A673 (cell line): ENCODE results near the gene COL2A1.

Experiments used
- CTCF ChIP-seq: fragments of 300-800, 200-600 bp; sonication (generic); conservative IDR thresholded peaks from 2 replicates; pipeline ENCODE4 v1.5.1; 2017; ENCODE audit warnings: low read depth, mild to moderate bottlenecking, antibody characterized with exemption, low read length, moderate library complexity, mixed read lengths
- EZH2 ChIP-seq: fragments of 200-600 bp; sonication (generic); IDR thresholded peaks from 2 replicates; pipeline ENCODE4 v1.6.1; 2017; ENCODE audit warnings: borderline replicate concordance, low read depth, mild to moderate bottlenecking, mixed read lengths, antibody characterized with exemption, low read length; ENCODE audit not compliant: poor library complexity, severe bottlenecking

DNA sequence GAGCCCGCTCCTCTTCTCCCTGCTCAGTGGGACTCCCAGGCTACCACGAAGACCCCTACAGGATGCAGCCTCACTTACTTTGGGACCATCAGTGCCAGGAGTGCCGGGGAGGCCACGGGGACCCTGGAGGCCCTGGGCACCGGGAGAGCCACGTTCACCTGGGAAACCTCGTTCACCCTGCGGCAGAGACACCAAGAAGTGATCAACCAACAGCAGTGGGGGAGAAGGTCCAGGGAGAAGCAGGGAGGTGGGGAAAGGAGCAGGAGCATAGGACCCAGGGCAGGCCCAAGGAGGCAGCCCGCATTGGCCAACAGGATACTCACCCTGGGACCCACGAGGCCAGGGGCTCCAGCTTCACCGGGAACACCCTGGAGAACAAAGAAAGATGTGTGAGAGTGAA, 21.5 kb downstream of the COL2A1 start:
- TF ChIP-seq CTCF (no peak), EZH2 (no peak)
